IPS-20b (cell line): ENCODE results near the gene SLC39A7.

ENCODE experiments used
- H3K27ac ChIP-seq: one replicate; pipeline ENCODE4 v1.5.1; 2013; ENCODE audit warnings: low read length
- H3K27me3 ChIP-seq: 2 replicates; pipeline ENCODE4 v1.6.1; 2013; ENCODE audit warnings: mild to moderate bottlenecking, low read length, inconsistent platforms; ENCODE audit not compliant: insufficient read depth
- H3K36me3 ChIP-seq: 2 replicates; pipeline ENCODE4 v1.6.1; 2013; ENCODE audit warnings: low read depth, mild to moderate bottlenecking, inconsistent platforms, low read length, moderate library complexity; ENCODE audit not compliant: insufficient read depth
- H3K4me1 ChIP-seq: 2 replicates; pipeline ENCODE4 v1.6.1; 2013; ENCODE audit warnings: mild to moderate bottlenecking, control low read depth, inconsistent platforms, low read length, moderate library complexity; ENCODE audit not compliant: insufficient read depth
- H3K4me3 ChIP-seq: 2 replicates; pipeline ENCODE4 v1.5.1; 2013; ENCODE audit warnings: mild to moderate bottlenecking, low read length, inconsistent platforms
- H3K9ac ChIP-seq: 2 replicates; pipeline ENCODE4 v1.6.1; 2013; ENCODE audit warnings: low read depth, mild to moderate bottlenecking, inconsistent platforms, low read length, moderate library complexity
- H3K9me3 ChIP-seq: 2 replicates; pipeline ENCODE4 v1.6.1; 2013; ENCODE audit warnings: mild to moderate bottlenecking, low read depth, low read length, inconsistent platforms; ENCODE audit not compliant: insufficient read depth

The SLC39A7 gene

DNA sequence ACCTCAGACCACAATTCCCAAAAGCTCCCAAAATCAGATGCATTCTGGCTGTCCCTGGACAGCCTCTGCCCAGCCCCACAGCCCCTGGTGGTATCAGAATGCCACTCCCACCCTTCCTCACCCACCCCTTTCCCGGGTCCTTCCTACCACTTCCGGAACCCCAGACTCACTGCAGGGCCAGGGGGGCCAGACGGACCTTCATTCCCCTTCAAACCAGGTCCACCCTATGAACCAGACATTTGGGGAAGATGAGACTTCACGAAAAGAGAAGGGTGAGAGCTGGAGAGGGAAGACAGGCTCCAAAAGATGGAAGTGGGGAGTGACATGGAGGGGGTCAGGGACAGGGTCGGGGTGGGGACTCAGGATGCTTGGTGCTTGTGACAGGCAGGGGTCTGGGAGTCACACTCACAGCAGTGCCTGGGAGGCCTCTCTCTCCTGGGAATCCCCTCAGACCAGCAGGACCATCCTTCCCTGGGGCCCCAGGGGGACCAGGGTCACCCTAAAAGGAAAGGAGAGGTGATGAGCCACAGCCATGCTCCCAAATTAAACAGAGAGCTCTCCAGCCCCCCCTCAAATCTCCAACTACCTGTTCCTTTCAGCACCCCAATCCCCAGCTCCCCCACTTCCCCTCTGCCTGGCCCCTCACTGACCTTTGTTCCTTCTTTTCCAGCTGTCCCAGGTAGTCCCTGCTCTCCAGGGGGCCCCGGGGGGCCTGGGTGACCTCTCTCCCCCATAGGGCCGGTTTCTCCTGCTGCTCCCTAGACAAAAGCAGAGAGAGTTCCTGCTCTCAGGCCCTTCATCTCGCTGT, 28.6 kb upstream of the SLC39A7 start:
- H3K36me3 ChIP-seq, result no peaks in the 10 kb centered on the region
- no peaks in the 10 kb centered on the region for H3K27me3 ChIP-seq
- H3K27ac ChIP-seq, result no peak overlapping the region
- no peak overlapping the region for H3K4me3 ChIP-seq
- no peaks in the 10 kb centered on the region for H3K9me3 ChIP-seq
- no peak overlapping the region for H3K9ac ChIP-seq
- H3K4me1 ChIP-seq, result no peaks in the 10 kb centered on the region; the same call in 1 of the 2 replicates

DNA sequence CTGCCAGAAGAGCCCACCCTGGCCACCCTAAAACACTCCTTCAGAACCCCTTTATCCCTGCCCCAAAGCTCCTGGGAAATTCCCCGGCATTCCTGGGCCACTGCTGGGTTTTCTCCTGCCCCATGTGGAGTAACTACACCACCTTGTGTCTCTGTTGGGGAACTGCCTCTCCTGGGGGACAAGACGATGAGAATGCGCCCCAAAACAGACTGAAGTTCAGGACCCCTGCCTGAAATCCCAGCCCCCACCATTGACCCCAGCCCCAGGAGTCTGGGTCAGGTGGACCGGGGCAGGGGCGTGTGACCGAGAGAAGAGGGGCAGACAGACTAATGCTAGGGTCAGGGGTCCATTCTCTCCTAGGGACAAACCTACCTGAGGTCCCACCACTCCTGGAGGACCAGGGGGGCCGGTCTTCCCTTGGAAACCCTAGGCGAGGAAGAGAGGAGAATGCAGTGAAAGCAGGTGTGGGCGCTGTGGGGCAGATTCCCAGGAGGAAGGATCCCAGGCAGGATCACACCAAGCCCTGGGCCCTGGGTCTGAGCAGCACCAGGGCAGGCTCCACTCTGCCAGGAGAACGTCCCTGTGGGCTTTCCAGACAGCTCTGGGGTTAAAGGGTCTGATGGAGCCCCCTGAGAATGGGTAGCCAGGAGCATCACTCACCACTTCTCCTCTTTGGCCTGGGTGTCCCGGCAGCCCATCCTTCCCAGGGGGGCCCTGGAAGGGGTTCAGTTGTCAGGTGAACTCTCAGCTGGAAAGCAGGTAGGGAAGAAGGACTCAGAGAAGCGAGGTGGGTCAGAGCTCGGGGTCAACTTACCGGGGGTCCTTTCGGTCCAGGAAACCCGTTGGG, 27.8 kb upstream of the SLC39A7 start:
- Histone ChIP-seq H3K9me3 (no peaks in the 10 kb centered on the region), H3K27ac (no peak overlapping the region), H3K4me1 (no peaks in the 10 kb centered on the region; the same call in 1 of the 2 replicates), H3K36me3 (no peaks in the 10 kb centered on the region), H3K4me3 (no peak overlapping the region), H3K9ac (no peak overlapping the region), H3K27me3 (no peaks in the 10 kb centered on the region)

DNA sequence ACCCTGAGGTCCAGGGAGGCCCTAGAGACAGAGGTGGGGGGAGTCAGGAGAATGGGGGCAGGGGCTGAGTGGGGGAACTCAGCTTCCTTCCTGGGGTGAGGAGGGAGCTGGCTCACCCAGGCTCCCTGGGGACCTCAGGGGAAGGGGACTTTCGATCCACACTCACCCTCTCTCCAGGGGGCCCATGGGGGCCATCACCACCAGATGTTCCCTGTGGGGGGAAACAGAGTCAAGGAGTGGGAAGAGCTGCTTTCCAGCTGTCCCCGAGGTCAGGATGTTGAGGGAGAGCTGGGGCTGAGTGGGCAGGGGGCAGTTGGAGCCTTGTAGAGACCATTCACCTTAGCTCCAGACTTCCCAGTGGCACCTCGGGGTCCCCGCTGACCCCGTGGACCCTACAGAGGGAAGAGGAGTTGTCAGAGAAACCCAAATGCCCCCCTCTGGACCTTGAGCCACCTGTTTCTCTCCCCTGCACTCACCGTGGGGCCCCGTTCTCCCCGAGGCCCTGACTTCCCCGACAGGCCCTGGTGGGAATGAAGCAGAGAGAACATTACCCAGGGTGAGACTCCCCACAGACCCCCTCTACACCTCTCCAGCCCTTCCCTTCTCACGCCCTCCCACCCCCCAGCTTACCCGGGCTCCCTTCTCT, 27.0 kb upstream of the SLC39A7 start:
- Histone ChIP-seq H3K27ac (no peak overlapping the region), H3K9ac (no peak overlapping the region), H3K9me3 (no peaks in the 10 kb centered on the region), H3K4me3 (no peak overlapping the region), H3K4me1 (no peaks in the 10 kb centered on the region; the same call in 1 of the 2 replicates), H3K27me3 (no peaks in the 10 kb centered on the region), H3K36me3 (no peaks in the 10 kb centered on the region)

DNA sequence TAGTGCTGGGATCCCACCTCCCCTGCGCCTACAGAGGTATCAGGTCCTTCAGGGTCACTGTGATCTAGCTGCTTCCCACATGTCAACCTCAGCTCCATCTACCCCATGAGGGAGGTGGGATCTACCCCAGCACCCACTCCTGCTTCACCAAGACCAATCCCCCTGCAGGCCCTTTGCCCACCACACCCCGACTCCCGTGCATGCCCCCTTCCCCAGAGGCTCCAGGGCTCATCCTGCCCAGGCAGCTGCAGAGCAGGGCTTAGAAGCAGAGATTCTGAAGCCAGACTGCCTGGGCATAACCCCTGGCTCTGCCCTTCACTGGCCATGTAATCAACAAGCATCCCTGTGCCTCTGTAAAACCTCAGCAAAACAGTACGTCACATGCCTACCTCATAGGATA, 25.9 kb upstream of the SLC39A7 start:
- Histone ChIP-seq H3K4me1 (no peaks in the 10 kb centered on the region; the same call in 1 of the 2 replicates), H3K36me3 (no peaks in the 10 kb centered on the region), H3K27ac (no peak overlapping the region), H3K9me3 (no peaks in the 10 kb centered on the region), H3K27me3 (no peaks in the 10 kb centered on the region), H3K9ac (no peak overlapping the region), H3K4me3 (no peak overlapping the region)

DNA sequence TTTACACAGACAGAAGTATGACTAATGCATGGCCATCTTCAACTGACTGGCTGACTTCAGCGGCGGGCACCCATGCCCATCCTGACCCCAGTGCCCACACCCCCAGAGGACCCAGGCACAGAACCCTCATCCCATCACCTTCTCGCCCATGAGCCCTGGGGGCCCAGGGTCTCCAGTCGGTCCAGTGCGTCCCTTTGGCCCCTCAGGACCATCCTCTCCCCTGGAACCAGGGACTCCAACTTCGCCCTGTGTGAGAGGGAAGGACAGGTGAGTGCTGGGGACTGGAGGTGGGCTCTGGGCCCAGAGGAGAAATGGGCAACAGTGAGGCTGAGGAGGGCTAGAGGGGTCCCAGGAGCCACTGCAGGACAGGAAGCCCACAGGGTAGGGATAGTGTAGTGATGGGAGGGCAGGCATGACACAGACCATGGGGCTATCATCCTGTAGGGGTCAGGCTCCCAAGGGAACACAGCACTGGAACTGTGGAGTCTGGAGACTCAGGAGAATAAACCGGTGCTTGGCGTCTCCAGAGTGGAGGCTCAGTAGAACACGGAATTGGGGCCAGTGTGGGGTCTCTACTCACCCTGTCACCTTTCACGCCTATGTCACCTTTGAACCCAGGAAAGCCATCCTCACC, 25.1 kb upstream of the SLC39A7 start:
- H3K4me1 ChIP-seq, result no peaks in the 10 kb centered on the region; the same call in 1 of the 2 replicates
- no peak overlapping the region for H3K27ac ChIP-seq
- H3K9me3 ChIP-seq, result no peaks in the 10 kb centered on the region
- H3K27me3 ChIP-seq, result no peaks in the 10 kb centered on the region
- no peak overlapping the region for H3K4me3 ChIP-seq
- H3K9ac ChIP-seq, result no peak overlapping the region
- no peaks in the 10 kb centered on the region for H3K36me3 ChIP-seq

DNA sequence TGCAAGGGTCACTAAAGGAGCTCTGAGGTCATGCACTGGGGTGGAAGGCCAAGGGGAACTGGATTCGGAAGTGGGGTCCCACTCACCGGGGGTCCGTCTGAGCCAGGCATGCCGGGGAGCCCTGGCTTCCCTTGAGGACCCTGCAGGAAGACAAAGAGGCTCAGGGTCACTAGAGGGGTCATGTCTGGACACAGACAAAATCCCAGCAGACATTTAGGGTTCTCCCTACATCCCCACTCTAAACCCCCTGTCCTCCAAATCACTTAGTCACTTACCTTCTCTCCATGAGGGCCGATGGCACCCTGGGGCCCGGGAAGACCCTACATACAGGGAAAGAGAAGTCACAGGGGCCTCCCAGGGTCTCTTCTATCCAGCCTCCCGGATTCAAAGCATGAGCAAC, 23.8 kb upstream of the SLC39A7 start:
- no peak overlapping the region for H3K4me3 ChIP-seq
- H3K27me3 ChIP-seq, result no peaks in the 10 kb centered on the region
- no peaks in the 10 kb centered on the region for H3K36me3 ChIP-seq
- no peaks in the 10 kb centered on the region; the same call in 1 of the 2 replicates for H3K4me1 ChIP-seq
- no peak overlapping the region for H3K9ac ChIP-seq
- H3K9me3 ChIP-seq, result no peaks in the 10 kb centered on the region
- no peak overlapping the region for H3K27ac ChIP-seq

DNA sequence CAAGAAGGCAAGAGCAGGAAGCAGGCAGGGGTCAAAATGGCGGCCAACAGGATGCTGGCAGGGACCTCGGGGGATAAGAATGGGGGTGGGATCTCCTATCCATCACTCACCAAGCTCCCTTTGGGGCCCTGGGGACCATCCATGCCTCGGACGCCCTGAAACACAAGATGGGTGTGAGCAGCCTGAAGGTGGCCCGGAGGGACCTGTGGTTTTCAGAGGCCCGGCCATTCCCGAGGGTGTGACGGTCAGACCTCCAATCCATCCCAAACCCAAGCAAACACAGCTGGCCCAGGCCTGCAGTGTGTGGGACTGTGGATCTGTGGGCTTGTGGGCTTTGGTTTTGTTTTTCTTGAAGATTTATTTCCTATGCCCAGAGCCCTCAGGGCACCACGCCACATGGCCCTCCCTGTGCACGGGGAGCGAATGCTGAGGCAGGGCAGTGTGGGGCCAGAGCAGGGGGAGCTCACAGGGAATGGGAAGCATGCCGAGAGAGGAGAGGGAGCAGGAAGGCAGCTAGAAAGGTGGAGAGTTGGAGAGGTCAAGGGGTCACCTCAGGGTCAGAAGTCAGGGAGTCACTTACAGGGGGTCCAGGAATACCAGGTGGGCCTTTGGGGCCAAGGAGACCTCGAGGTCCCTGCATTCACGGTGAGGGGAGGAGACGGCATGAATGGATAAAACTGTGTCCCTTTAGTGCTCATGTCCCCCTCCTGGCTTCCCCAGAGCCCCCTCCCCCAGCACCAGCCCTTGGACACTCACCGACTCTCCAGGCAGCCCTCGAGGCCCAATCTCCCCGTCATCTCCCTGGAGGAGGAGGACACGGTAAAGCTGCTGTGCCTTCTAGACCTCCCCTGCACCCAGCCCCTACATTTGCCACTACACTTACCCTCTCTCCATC, 22.9 kb upstream of the SLC39A7 start:
- no peak overlapping the region for H3K27ac ChIP-seq

DNA sequence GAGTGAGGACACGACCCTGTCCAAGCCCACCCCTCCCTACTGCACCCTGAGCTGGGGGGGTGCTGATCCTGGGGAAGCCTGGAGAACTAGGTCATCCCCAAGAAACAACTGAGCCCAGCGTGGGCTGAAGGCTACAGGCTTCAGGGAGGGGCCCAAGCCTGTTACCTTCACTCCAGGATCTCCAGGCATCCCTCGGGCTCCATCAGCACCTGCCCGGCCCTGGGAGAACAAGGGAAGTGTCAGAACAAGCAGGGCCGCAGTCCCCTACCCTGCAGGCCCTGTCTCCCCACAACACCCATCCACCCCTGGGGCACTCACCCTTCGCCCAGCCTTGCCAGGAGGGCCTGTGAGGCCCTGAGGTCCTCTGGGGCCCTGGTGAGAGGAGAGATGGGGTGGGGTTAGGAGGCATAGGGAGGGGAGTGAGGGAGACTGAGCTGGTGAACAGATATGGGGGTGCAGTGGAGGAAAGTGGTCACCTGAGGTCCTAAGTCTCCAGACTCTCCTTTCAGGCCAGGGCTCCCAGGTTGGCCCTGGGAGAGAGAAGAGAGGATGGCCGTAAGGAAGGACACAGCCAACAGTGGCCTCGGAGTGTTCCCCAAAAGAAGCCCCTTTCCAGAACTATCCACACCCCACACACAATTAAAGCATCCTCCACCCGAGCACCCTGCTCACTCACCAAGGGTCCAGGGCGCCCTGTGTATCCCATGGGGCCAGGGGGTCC, 21.8 kb upstream of the SLC39A7 start:
- no peak overlapping the region for H3K4me3 ChIP-seq
- no peaks in the 10 kb centered on the region for H3K4me1 ChIP-seq
- no peak overlapping the region for H3K27ac ChIP-seq
- H3K27me3 ChIP-seq, result no peaks in the 10 kb centered on the region
- H3K9ac ChIP-seq, result no peak overlapping the region
- H3K9me3 ChIP-seq, result no peaks in the 10 kb centered on the region
- H3K36me3 ChIP-seq, result no peaks in the 10 kb centered on the region

More for the DNA sequence above, 22.9 kb upstream of the SLC39A7 start:
- Histone ChIP-seq H3K36me3 (no peaks in the 10 kb centered on the region), H3K4me1 (no peaks in the 10 kb centered on the region; the same call in 1 of the 2 replicates), H3K4me3 (no peak overlapping the region), H3K9me3 (no peaks in the 10 kb centered on the region), H3K27me3 (no peaks in the 10 kb centered on the region), H3K9ac (no peak overlapping the region)

DNA sequence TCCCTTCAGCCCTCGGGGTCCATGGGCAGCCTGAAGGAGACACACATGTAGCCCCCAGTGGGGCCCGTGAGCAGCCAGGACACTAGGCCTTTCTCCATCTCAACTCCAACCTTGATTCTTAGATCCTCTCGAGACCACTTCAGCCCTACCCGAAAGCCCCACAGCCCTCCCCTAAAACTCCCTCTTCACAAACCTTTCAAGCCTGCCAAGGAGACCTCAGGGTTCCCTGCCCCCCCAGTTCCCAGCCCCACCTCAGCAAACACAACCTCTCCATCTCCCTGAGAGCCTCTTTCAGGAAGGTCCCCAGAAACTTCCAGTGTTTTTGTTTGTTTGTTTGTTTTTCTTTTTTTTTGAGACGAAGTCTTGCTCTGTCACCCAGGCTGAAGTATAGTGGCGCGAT, 19.5 kb upstream of the SLC39A7 start:
- Histone ChIP-seq H3K36me3 (no peaks in the 10 kb centered on the region), H3K4me1 (no peaks in the 10 kb centered on the region), H3K9me3 (no peaks in the 10 kb centered on the region), H3K27ac (no peak overlapping the region), H3K27me3 (peaks cover 5% of the 10 kb centered on the region; the same call in 1 of the 2 replicates), H3K4me3 (no peak overlapping the region), H3K9ac (no peak overlapping the region)

DNA sequence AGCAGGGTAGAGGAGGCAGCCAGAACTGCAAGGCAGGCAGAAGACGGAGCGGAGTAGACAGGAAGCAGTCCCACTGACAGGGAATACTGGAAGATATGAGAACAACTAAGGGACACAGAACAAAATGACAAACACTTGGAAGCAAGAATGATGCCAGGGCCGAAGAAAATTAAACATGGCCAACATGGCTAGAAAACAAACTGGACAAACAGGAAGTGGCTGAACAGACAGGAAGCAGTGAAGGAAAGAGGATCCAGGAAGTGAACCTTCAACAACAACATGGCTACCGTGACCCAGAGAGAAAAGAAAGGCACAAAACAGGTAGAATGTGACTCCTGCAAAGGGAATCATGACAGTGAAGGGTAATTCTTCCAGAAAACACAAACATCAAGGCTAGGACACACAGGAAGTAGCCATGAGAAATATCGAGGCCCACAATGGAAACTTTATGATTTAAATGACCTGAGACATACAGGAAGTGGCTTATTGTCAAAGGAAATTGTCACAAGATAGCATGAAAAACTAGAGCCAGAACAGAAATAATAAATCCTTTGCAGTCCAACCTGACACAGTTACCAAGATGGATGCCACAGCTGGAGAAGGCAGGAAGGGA, 17.5 kb upstream of the SLC39A7 start:
- Histone ChIP-seq H3K36me3 (no peaks in the 10 kb centered on the region), H3K27me3 (peaks cover 20% of the 10 kb centered on the region; the same call in 1 of the 2 replicates), H3K9ac (no peak overlapping the region), H3K9me3 (no peaks in the 10 kb centered on the region), H3K4me3 (no peak overlapping the region), H3K4me1 (no peaks in the 10 kb centered on the region), H3K27ac (no peak overlapping the region)
